NCI-H2081 treated with DMSO at 0.1 percent for 48 hours (cell line): ENCODE data around the gene ABCG4.
"Not testable (repeated sequence)": the region's sequence is repeated elsewhere in the genome, so short reads cannot be mapped to it uniquely, and the experiment has no call there.

Experiments
- DNase-seq: peaks from one replicate; lab custom pipeline; 2025; lab: John Stamatoyannopoulos, UW

ABCG4 gene

DNA sequence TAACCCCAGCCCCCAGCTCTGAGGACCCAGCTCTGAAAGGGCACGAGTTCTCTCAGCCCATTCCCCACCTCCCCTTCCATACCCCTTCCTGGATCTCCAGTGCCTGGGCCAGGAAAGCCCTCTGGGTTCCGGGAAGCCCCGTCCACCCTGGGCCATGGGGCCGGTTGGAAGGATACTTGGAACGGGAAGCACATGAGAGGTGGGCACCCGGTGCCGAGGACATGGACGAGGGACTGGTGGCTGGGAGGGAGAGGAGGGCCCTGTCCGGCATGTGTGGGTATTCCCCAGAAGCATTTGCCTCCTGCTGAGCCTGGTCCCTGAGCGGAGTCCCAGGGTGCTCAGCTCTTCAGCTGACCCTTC, 32.6 kb upstream of the ABCG4 start:
- no peak for DNase-seq

DNA sequence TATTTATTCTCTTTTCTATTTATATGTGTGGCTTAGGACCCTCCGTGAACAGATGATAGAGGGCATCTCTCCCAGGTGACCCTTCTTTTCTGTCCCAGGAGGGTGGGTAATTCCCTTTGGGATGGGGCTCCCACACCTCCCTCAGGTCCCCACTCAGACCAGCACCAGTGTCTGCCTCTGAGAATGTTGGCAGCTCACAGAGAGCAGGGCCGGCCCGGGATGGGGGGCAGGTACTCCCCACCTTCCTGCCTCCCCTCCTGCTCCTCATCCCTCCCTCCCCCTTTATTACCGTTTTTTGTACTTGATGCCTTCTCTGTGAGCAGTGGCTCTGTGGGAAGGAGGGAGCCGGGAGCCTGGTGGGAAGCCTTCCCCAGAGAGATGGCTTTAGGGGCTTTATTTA, 32.3 kb upstream of the ABCG4 start:
- DNase-seq, result no peak

DNA sequence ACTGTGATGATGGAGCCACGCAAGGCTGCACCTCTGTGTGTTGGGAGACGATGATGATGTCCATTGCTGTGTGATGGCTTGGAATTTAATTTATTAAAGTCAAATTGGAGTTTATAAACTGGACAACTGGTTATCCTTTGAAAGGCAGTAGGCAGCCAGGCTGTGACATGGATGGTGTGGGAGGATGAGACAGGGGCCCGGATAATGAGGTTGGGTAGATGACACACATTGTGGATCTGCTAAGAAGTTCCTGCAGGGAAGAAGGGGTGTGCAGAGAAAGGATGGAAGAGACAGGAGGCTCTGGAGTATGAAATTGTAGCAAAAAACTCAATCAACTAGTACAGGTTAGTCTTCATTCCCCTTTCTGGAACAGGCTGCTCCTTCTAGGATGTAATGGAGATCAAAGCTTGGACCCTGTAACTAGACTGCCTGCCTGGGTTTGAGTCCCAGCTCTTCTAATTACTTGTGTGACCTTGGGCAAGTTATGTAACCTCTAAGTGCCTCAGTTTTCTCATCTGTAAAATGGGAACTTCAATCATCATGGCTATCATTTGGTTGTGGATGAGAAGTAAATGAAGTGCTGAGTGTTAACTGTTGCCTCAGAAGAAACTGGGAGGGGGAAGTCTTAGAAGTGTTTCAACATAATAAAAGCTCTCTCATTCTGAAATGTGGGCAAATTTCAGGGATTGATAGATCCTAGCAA, 31.7 kb upstream of the ABCG4 start:
- no peak for DNase-seq

DNA sequence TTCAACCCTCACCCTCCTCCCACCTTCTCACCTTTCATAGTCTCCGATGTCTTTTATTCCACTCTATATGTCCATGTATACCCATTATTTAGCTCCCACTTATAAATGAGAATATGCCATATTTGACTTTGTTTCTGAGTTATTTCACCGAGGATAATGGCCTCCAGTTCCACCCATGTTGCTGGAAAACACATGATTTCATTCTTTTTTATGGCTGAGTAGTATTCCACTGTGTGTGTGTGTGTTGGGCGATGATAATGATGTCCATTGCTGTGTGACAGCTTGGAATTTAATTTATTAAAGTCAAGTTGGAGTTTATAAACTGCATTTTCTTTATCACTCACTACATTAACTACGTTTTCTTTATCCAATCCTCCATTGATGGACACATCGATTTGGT, 30.6 kb upstream of the ABCG4 start:
- no peak for DNase-seq

DNA sequence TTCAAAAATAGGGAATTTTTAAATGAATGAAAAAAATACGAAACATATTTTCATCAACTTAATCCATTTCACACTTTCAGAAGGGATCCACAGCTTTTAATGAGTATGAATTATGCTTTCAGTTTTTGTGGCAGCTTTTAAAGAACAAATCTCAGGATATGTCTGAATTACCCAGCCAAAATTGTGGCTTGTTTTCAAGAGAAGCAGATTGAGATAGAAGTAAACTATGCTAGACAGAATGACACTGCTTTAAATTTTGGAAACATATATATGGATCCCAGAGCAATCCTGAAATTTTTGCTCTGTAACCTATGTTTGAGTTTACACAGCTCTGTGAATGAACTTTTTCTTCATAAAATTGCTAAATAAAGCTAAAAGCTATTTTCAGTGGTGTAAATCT, 29.9 kb upstream of the ABCG4 start:
- DNase-seq, result no peak

DNA sequence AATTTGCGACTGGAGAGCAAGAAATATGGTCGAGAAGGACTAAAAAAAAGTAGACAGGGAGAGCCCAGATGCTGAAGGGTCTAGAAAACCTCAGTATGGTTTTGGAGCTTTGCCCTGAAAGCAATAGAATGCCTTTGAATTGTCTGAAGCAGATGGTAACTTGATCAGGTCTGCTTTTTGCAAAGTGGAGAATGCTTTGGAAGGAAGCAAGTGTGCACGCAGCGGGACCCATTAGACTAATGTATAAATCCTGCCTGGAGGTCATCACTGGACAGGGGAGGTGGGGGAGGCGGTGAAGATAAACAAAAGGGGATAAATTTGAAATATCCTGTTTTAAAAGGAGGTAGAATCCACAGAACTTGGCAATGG, 28.2 kb upstream of the ABCG4 start:
- DNase-seq, result peak; percentile 65

DNA sequence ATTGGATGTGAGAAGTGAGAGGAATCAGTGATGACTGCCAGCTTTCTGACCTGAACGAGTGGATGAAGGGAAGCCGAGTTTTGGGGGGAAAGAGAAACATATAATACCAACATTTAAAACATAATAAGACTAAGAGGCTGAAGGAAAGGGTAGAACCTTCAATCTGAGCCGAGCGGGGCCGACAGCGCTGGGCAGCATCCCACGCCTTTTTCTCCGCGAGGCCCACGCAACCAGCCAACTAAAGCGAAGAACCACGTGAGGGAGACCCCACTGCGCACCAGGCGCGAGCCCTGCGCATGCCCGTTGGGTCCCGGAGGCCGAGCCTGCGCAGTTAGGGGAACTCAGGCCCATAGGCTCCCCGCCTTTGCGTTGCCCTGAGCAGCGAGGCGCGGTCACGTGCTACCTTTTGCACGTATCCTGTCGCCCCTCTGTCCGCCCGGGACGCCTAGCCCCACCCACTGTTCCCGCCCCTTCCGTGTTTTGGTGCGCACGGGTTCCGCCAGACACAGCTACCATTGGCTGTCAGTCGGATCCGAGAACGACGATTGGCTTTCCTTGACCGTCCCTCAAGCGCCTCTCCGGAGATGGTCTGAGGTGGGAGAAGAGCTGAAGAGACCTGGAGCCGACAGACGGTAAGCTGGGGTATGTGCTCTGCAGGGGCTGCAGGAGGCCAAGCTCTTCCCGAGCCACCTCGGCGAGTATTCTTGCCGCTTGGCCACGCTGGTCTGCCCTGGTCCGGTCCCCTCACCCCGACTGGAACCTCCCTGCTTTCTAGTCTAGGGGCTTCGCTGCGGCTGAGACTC, 27.6 kb upstream of the ABCG4 start, which contains the start of gene HINFP:
Gene HINFP, plus strand, starts transcription at position 573 of the 803 bp plus-strand sequence. CDS start 5,365 bp downstream, outside the sequence.
- DNase-seq, result peak; percentile 98

DNA sequence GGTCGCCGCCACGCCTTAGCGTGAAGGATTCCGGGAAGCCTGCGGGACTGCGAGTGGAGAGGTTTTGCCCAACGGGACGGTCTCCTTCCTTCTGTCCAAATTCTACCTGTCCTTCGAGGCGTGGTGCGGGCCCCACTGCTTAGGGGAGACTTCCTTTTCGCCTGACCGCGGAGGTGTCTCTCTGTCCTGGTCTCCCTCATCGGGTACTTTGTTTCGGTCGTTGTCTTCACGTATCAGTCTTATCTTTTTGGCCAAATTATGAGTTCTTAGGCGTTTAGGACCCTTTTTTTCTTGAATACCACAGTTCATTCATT, 27.1 kb upstream of the ABCG4 start:
- no peak for DNase-seq

DNA sequence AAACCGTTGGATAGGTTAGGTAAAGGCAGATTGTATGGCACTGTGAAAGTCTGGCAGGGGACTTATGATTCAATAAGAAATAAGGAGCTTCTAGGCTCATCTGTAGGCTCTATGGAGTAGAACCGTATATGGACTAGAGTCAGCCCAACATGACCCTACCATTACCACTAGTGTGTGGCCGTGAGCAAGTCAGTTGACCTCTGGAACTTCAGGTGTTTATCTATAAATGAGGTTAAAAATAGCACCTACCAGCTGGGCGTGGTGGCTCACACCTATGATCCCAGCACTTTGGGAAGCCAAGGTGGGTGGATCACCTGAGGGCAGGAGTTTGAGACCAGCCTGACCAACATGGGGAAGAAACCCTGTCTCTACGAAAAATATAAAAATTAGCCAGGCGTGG, 23.0 kb upstream of the ABCG4 start:
- no peak for DNase-seq

DNA sequence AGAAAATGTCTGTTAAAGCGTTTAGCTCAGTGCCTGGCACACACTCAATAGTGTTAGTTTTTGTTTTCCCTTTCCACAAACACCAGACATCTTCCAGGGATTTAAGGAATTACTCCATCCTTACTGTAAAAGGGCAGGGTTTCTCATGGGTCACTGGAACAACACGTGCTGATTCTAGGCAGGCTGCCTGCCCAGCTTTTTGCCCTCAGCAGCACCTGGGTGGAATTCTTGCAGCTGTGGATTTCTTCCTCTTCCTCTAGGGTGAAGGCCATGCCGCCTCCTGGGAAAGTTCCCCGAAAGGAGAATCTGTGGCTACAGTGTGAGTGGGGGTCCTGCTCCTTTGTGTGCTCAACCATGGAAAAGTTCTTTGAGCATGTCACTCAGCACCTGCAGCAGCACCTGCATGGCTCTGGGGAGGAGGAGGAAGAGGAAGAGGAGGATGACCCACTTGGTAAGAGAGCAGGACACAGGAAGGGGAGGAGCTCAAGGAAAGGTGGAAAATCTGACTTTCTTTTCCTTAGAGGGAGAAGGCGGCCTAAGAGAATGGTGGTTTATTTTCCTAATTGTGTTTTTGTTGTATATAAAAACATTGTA, 22.1 kb upstream of the ABCG4 start:
- DNase-seq, result no peak

DNA sequence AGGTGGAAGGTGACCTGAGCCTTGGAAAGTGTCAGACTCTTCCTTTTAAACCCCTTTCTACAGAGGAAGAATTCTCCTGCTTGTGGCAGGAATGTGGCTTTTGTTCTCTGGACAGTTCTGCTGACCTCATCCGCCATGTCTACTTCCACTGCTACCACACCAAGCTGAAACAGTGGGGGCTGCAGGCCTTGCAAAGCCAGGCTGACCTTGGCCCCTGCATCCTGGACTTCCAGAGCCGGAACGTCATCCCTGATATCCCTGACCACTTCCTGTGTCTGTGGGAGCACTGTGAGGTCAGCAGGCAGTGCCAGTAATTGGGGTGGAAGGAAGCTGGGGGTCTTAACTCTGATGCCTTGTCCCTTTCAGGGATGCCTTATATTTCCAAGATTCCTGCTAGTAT, 18.2 kb upstream of the ABCG4 start:
- DNase-seq, result no peak

DNA sequence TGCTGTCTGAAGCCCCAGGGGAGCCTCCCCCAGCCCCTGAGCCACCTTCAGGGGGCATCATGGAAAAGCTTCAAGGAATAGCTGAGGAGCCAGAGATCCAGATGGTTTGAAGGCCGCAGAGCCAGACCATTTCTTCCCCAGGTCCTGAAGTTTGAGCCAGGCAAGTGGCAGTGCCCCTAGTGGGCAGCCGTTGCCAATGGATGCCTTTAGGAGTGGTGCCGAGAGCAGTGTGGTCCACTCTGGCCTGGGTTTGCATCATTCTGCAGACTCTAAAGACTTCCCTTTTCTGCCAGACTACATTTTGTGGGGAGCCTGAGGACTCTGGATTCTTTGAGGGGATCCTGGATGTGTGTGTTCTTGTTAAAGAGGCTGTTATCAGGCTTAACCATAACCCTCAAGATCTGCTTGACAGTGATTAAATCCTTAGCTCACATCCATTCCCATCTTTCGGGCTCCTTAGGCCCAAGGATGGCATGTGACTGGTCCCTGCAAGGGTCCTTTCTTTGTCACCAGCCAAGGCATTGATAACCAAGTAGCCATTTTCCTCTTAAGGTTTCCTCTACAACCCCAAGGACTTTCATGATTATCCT, 14.4 kb upstream of the ABCG4 start:
- no peak for DNase-seq

DNA sequence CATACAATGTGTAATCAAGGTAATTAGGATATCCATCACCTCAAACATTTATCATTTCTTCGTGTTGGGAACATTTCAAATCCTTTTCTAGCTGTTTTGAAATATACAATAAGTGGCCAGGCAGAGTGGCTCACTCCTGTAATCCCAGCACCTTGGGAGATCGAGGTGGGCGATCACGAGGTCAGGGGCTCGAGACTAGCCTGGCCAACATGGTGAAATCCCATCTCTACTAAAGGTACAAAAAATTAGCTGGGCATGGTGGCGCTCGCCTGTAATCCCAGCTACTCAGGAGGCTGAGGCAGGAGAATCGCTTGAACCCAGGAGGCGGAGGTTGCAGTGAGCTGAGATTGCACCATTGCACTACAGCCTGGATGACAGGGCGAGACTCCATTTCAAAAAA, 9.6 kb upstream of the ABCG4 start:
- DNase-seq, result not testable (repeated sequence)

DNA sequence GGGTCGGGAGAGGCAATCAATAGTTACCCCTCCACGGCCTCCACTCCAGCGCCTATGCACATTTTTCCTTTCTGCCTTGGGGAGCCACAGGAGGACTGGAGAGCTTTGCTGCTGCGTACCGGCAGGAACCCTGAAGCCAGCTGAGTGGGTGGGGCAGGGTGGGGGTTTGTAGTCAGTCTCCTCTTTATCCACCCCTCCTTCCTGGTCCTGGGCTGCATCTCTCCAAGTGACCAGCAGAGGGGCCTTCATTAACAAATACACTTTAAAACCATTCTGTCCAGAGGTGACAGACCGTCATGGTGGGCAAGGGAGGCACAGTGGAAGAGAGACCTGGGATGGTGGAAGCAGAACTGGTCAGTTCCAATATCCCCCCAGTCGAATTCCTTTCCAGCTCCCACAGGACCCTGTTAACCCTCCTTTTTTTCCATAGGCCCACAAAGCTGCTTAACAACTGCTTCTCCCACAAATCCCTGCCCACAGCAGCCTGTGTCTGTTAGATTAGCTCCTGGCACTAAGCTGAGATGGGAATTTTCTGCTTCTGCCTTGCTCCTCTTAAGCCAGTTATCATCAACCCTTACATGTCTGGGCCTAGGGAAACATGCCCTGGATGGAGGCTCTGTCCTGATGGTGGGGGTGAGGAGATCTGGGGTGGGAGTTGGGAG, 3.9 kb upstream of the ABCG4 start:
- DNase-seq, result peak; percentile 28

DNA sequence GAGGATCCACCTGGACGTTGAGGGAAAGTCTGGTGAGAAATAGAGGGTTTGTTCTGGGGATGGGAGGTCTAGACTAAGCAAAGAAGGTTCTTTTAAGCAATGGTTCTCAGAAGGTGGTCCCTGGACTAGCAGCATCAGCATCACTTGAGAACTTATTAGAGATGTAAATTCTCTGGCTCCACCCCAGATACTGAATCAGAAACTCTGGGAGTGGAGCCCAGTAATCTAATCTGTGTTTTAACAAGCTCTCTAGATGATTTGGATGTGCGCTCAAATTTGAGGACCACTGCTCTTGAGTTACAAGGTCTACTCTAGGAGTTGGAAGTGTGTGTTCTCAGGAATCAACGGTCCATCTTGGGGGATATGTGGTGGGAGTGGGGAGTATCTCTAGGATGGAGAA, 3.3 kb upstream of the ABCG4 start:
- DNase-seq, result no peak

DNA sequence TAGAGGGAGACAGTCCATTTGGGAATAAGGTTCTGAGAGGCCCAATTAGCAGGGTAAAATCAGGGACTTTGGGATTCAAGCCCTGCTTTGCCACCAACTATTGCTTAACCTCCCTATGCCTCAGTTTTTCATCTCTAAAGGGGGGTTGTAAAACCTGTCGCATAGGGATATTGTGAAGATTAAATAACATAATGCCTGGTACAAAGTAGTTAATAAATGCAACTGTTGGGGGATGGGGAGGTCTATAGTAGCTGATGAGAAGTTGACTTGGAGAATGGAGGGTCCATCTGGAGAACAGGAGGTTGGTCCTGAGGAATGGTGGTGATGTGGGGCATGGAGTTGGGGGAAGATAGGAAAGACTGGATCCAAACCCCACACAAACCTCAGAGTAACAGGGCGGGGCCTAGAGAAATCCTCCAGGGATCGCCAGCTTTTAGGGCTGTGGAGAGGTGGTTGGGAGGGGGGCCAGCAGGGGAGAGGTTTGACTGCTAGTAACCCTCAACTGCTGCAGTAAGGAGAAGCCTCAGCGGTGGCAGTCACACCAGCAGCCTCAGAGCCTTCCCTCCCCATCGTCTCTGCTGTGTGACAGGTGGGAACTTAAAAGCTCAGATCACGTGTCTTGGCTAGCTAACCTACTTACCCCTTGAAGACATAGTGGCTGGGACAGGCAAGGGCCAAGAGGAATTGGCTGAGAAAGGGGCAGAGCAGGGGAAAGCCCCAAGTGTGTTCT, 1.1 kb upstream of the ABCG4 start:
- DNase-seq, result no peak

DNA sequence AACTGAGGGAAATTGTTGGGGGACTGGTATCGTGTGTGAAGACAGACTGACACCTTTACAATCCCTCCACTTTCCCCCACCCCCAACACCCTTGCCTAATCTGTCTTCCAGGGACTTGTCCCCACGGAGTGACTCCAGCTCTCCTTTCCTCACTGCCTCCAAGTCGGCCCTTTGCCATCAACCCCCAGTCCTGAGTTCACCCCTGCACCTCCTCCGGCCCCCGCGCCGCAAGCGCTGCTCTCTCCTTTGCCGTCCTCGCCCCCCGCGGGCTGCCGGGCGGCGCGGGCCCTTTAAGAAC, 183 bp upstream of the ABCG4 start:
- DNase-seq, result no peak

DNA sequence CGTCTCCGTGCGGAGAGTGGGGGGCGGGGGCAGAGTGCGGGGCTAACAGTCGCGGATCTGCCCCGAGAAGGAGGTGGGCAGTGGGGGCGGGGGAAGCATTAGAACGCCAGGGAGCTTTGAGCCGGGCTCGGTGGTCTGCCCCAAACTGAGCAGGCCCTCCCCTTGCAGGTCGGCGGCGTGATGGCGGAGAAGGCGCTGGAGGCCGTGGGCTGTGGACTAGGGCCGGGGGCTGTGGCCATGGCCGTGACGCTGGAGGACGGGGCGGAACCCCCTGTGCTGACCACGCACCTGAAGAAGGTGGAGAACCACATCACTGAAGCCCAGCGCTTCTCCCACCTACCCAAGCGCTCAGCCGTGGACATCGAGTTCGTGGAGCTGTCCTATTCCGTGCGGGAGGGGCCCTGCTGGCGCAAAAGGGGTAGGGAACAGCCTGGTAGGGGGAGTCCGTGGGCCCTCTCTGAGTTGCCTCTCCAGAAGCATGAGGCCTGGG, 979 bp downstream of the ABCG4 start:
- DNase-seq, result no peak

DNA sequence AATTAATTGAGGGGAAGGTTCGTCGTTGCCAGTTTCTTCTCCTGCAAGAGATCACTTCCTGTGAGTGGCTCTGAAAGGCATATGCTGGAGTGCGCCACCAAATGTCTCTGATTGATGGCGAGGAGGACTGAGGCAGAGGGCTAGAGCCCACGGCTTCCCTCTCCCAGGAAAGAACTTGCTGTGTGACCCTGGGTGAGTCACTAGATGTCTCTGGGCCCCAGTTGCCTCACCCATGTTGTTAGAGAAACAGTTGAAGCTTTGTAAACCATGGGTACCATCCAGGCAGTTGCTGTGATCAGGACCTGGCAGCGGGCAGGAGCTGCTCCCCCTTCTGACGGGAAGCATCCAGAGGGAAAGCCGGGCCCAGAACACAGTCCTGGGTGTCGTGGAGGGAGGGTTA, 3.2 kb downstream of the ABCG4 start:
- no peak for DNase-seq

DNA sequence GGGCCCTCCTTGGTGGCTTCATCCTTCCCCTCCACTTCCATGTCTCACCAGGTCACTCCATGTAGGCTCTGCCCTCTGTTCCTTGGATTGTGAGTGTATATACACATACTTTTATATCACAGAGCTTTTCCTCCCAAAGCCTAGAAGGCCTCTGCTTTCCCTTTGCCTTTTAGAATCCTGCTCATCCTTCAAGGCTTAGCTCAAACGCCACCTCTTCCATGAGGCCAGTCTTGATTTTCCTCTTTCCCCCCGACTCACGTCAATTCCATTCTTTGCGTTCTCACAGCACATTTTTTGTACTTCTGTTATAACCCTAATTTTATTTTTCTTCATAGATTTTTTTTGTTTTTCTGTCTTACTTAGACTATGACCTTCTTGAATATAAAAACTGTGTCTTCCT, 3.8 kb downstream of the ABCG4 start:
- no peak for DNase-seq

DNA sequence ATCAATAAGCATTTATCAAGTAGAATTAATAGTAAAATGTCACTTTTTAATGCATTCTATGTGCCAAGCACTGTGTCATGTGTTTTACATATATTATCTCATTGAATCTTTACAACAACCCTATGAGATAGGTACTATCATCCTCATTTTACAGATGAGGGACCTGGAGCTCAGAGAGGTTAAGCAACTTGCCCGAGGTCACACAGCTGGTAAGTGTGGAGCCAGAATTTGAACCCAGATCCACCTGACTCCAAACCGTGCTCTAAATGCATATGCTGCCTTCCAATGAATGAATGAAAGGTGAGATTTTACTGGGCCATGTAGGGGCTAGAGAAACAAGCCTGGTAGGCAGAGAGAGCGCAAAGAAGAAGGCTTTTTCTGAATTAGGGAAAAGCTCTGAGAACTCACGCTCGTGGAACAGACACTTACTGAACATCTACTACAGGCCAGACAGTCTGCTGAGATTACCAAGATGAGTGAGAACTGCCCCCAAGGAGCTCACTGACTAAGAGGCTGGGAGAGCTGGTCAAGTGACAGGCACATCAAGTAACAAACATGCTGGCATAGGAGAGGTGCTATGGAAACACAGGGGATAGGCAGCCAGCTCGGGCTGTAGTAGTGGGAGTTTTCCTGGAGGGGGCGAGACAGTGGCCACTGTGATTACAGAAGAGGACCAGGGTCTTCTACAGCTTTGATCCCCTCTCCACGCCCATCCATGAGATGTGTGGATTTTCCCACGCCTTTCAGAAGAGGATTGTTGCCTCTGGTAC, 4.4 kb downstream of the ABCG4 start:
- DNase-seq, result no peak
